T-helper 1 cell treated with Interleukin-12 subunit alpha and Interleukin-12 subunit beta and Interleukin-4 antibody, amounts not matched to agents 30 ng/mL and 1 ng/mL, for 36 hours (primary cell): ENCODE results near the gene CRTC1. TPM values are rescaled to one million over a fixed set of nuclear protein-coding genes. Genes with fewer than 3 reads are reported as not detected.

Experiments
- total RNA-seq: library from RNA; stranded (reverse); gene quantifications from 2 replicates; pipeline ENCODE4 v1.2.3, GENCODE V29; 2022

The CRTC1 gene
- total RNA-seq, 1 donor from 2014 or later: 9.2 TPM

Other genes starting within 250 kb of the CRTC1 start
- gene ISYNA1, start 245.5 kb upstream of the CRTC1 start, total RNA-seq: 8.1 and 9.1 TPM in 2 replicates
- gene ELL, start 161.6 kb upstream of the CRTC1 start, total RNA-seq: 25.7 and 30.2 TPM in 2 replicates
- gene FKBP8, start 140.1 kb upstream of the CRTC1 start, total RNA-seq: 192 and 199 TPM in 2 replicates
- gene KXD1, start 125.8 kb upstream of the CRTC1 start, total RNA-seq: 100.0 and 102 TPM in 2 replicates
- 1,453 and 1,494 TPM in 2 replicates for gene UBA52, start 111.8 kb upstream of the CRTC1 start, total RNA-seq
- 101 and 111 TPM in 2 replicates for gene REX1BD, start 94.9 kb upstream of the CRTC1 start, total RNA-seq
- gene CRLF1, start 76.9 kb upstream of the CRTC1 start, total RNA-seq: not detected in 2 replicates
- gene TMEM59L, start 70.8 kb upstream of the CRTC1 start, total RNA-seq: 0.15 TPM in 1 of 2 replicates, not detected in the other
- 11.5 and 13.5 TPM in 2 replicates for gene KLHL26, start 46.7 kb upstream of the CRTC1 start, total RNA-seq
- not detected in 2 replicates for gene COMP, start 107.6 kb downstream of the CRTC1 start, total RNA-seq
- gene UPF1, start 148.3 kb downstream of the CRTC1 start, total RNA-seq: 96.6 and 96.7 TPM in 2 replicates
- not detected in 2 replicates for gene CERS1, start 212.5 kb downstream of the CRTC1 start, total RNA-seq
- gene COPE, start 235.7 kb downstream of the CRTC1 start, total RNA-seq: 287 and 295 TPM in 2 replicates
- 64.3 and 66.5 TPM in 2 replicates for gene DDX49, start 236.0 kb downstream of the CRTC1 start, total RNA-seq